ENCODE measurements around the gene ATG4D. TPM values are rescaled to one million over a fixed set of nuclear protein-coding genes. Genes with fewer than 3 reads are reported as not detected.
"Not testable (repeated sequence)": the region's sequence is repeated elsewhere in the genome, so short reads cannot be mapped to it uniquely, and the experiment has no call there.

ATG4D gene
- total and polyA plus RNA-seq, 10 of the 15 experiments (the other 5 are each of a cell fraction or from before 2014, with no cell fraction given): 0.39 to 28.7 (median 13.4) TPM

DNA sequence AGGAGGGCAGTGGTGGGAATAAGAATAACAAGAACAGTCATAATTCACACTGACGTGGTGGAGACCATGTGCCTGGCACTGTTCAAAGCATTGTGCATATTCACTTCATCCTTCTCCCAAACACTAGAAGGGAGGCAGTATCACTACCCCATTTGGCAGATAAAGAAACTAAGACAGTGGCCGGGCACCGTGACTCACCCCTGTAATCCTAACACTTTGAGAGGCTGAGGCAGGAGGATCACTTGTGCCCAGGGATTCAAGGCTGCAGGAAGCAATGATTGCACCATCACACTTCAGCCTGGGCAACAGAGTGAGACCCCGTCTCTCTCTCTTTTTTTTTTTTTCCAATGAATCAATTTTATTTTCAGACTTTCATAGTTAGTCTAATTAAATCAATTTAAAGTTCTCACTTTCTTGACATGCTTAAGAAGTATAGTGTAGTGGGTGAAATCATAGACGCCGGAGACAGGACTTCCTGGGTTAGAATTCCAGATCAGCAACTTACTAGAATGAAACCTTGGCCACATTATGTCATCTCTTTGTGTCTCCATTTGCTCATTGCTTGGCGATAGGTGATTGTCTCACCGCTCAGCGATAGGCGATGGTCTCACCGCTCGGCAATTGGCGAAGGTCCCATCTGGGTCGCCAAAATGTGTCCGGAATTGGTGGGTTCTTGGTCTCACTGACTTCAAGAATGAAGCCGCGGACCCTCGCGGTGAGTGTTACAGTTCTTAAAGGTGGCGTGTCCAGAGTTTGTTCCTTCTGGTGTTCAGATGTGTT, 5.3 kb upstream of the ATG4D start:
- POLR2A ChIA-PET: interaction anchor here (0.6 to 0.7 kb wide), 2 partner anchors 30 to 280 kb away, joined by 3 read pairs; partner anchors contain the start of gene CDKN2D
- Histone ChIP-seq H3K27ac (ENCODE audit: control insufficient read depth, insufficient read depth) (no peak overlapping the region), H4K20me1 (ENCODE audit: control insufficient read depth, insufficient read depth) (no peaks in the 10 kb centered on the region), H3K27me3 (replicated peaks in 1 of 2; ENCODE audit: control insufficient read depth in 2 of 2, insufficient read depth in 2 of 2, low read length in 1 of 2) (peaks cover 0 to 4% of the 10 kb centered on the region in 2 experiments; a peak in 1 of 4 replicates), H2AFZ (ENCODE audit: control insufficient read depth, low read depth, low read length) (no peak overlapping the region), H3K4me1 (ENCODE audit: control insufficient read depth, insufficient read depth, low read length) (peaks cover 3% of the 10 kb centered on the region; the same call in 1 of the 2 replicates), H3K36me3 (ENCODE audit: control insufficient read depth in 2 of 2, insufficient read depth in 2 of 2, low read length in 1 of 2) (no peaks in the 10 kb centered on the region), H3K4me3 (no peak overlapping the region), H3K9ac (ENCODE audit: control insufficient read depth, insufficient read depth, low read length) (no peak overlapping the region), H3K9me3 (replicated peaks; ENCODE audit: control insufficient read depth, insufficient read depth, low read length) (no peaks in the 10 kb centered on the region), H3K79me2 (ENCODE audit: control insufficient read depth, insufficient read depth, low read length) (no peaks in the 10 kb centered on the region), H3K4me2 (ENCODE audit: control insufficient read depth, insufficient read depth) (no peak overlapping the region)
- in situ Hi-C loops (cut with MboI) (no loop called here), intact Hi-C loops (cut with micrococcal nuclease; ENCODE audit: unreplicated experiment) (no loop called here)
- CTCF ChIA-PET: interaction anchor here (0.6 to 1.7 kb wide), 5 partner anchors 13 to 341 kb away, joined by 3 read pairs; partner anchors contain the start of gene QTRT1
- TF ChIP-seq, protein P1, sequence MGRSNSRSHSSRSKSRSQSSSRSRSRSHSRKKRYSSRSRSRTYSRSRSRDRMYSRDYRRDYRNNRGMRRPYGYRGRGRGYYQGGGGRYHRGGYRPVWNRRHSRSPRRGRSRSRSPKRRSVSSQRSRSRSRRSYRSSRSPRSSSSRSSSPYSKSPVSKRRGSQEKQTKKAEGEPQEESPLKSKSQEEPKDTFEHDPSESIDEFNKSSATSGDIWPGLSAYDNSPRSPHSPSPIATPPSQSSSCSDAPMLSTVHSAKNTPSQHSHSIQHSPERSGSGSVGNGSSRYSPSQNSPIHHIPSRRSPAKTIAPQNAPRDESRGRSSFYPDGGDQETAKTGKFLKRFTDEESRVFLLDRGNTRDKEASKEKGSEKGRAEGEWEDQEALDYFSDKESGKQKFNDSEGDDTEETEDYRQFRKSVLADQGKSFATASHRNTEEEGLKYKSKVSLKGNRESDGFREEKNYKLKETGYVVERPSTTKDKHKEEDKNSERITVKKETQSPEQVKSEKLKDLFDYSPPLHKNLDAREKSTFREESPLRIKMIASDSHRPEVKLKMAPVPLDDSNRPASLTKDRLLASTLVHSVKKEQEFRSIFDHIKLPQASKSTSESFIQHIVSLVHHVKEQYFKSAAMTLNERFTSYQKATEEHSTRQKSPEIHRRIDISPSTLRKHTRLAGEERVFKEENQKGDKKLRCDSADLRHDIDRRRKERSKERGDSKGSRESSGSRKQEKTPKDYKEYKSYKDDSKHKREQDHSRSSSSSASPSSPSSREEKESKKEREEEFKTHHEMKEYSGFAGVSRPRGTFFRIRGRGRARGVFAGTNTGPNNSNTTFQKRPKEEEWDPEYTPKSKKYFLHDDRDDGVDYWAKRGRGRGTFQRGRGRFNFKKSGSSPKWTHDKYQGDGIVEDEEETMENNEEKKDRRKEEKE (IDR thresholded peaks at IDR 0.05): no peak
- TF ChIP-seq, protein P2, sequence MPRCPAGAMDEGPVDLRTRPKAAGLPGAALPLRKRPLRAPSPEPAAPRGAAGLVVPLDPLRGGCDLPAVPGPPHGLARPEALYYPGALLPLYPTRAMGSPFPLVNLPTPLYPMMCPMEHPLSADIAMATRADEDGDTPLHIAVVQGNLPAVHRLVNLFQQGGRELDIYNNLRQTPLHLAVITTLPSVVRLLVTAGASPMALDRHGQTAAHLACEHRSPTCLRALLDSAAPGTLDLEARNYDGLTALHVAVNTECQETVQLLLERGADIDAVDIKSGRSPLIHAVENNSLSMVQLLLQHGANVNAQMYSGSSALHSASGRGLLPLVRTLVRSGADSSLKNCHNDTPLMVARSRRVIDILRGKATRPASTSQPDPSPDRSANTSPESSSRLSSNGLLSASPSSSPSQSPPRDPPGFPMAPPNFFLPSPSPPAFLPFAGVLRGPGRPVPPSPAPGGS (IDR thresholded peaks at IDR 0.05; ENCODE audit: borderline replicate concordance, insufficient read depth, low read depth, low read length, poor library complexity, severe bottlenecking): peak; percentile 71
- ATAC-seq: peak; percentile 39; the same call in 2 of the 3 replicates
- WGBS (ENCODE audit: insufficient coverage, insufficient replicate concordance, low lambda C conversion rate, missing lambda C conversion rate): 49% methylated on average over 20 of the region's 20 CpGs
- no peak for FAIRE-seq
- BruUV-seq (replicated peaks): no TSS peak
- no peak for DNase-seq (ENCODE audit: low read depth, low spot score)
- RAD21 ChIA-PET (ENCODE audit: unreplicated experiment): interaction anchor here (0.8 kb wide), 1 partner anchor 55 kb away, joined by 3 read pairs; no protein-coding TSS in a partner anchor
- SMC1A ChIA-PET (ENCODE audit: uncharacterized antibody, unreplicated experiment): interaction anchor here (0.7 to 1.2 kb wide), 3 partner anchors 31 to 57 kb away, joined by 3 read pairs; no protein-coding TSS in a partner anchor

DNA sequence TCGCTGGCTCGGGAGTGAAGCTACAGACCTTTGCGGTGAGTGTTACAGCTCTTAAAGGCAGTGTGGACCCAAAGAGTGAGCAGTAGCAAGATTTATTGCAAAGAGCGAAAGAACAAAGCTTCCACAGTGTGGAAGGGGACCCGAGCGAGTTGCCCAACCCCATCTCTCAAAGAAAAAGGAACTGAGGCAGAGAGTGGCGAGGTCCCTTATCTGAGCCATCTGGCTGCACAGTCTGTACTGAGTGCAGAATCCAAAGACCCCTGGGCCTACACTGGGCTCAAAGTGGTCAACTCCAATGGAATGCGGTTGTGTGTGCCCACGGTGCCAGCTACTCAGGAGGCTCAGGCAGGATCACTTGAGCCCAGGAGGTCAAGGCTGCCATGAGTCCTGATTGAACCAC, 4.7 kb upstream of the ATG4D start:
- H4K20me1 ChIP-seq (ENCODE audit: control insufficient read depth, insufficient read depth); H3K27ac ChIP-seq (ENCODE audit: control insufficient read depth, insufficient read depth); H3K9ac ChIP-seq (ENCODE audit: control insufficient read depth, insufficient read depth, low read length); H3K4me1 ChIP-seq (ENCODE audit: control insufficient read depth, insufficient read depth, low read length); H3K4me2 ChIP-seq (ENCODE audit: control insufficient read depth, insufficient read depth); H3K4me3 ChIP-seq; ATAC-seq; RAD21 ChIA-PET (ENCODE audit: unreplicated experiment); DNase-seq (ENCODE audit: low read depth, low spot score); intact Hi-C loops (cut with micrococcal nuclease; ENCODE audit: unreplicated experiment); FAIRE-seq; H3K36me3 ChIP-seq (ENCODE audit: control insufficient read depth in 2 of 2, insufficient read depth in 2 of 2, low read length in 1 of 2); SMC1A ChIA-PET (ENCODE audit: uncharacterized antibody, unreplicated experiment); H2AFZ ChIP-seq (ENCODE audit: control insufficient read depth, low read depth, low read length); BruUV-seq (replicated peaks); in situ Hi-C loops (cut with MboI); H3K27me3 ChIP-seq (replicated peaks in 1 of 2; ENCODE audit: control insufficient read depth in 2 of 2, insufficient read depth in 2 of 2, low read length in 1 of 2); POLR2A ChIA-PET; H3K79me2 ChIP-seq (ENCODE audit: control insufficient read depth, insufficient read depth, low read length); H3K9me3 ChIP-seq (replicated peaks; ENCODE audit: control insufficient read depth, insufficient read depth, low read length): not testable (repeated sequence)
- WGBS (ENCODE audit: insufficient coverage, insufficient replicate concordance, low lambda C conversion rate, missing lambda C conversion rate): 19% methylated on average over 9 of the region's 9 CpGs
- CTCF ChIA-PET: interaction anchor here (0.6 to 1.7 kb wide), 2 partner anchors 11 to 162 kb away, joined by 3 read pairs; partner anchors contain the start of gene QTRT1

All from GM12878 (cell line).